Measurements from ENCODE around the gene PDXK. TPM values are rescaled to one million over a fixed set of nuclear protein-coding genes. Genes with fewer than 3 reads are reported as not detected.

PDXK gene
- total and polyA plus RNA-seq, 2 of the 13 experiments (the other 11 are each of a cell fraction or from before 2014, with no cell fraction given), result 114 to 184 TPM

GRCh38 chr21:43719748-43720538 is 1.0 kb downstream of the PDXK start (continued):
- TF ChIP-seq ZNF614 (CRISPR knock-in tag; IDR thresholded peaks at IDR 0.05; ENCODE audit: borderline replicate concordance), result no peak
- no peak for TF ChIP-seq KAT2B (IDR thresholded peaks at IDR 0.05; ENCODE audit: borderline replicate concordance, low read depth, low read length)
- no peak for TF ChIP-seq ZNF331 (CRISPR knock-in tag; IDR thresholded peaks at IDR 0.05)
- TF ChIP-seq NFKB2 (CRISPR knock-in tag; IDR thresholded peaks at IDR 0.05; ENCODE audit: borderline replicate concordance), result 0 out of 2 replicates have a peak, but pooled peaks have one; percentile 19
- no peak for TF ChIP-seq DPF2 (CRISPR knock-in tag; IDR thresholded peaks at IDR 0.05; ENCODE audit: borderline replicate concordance, low read depth)
- peak; percentile 10; the same call in 1 of the 2 replicates for TF ChIP-seq ZNF788 (CRISPR knock-in tag; IDR thresholded peaks at IDR 0.05; ENCODE audit: borderline replicate concordance)
- no peak for TF ChIP-seq ZNF709 (CRISPR knock-in tag; IDR thresholded peaks at IDR 0.05)
- TF ChIP-seq RNF2 (conservative IDR thresholded peaks at IDR 0.05; ENCODE audit: low read depth), result no peak
- TF ChIP-seq ZNF576 (CRISPR knock-in tag; IDR thresholded peaks at IDR 0.05), result no peak
- TF ChIP-seq ZSCAN31 (CRISPR knock-in tag; IDR thresholded peaks at IDR 0.05; ENCODE audit: low read depth), result 0 out of 2 replicates have a peak, but pooled peaks have one; percentile 33
- no peak for TF ChIP-seq DDIT3 (CRISPR knock-in tag; IDR thresholded peaks at IDR 0.05)
- TF ChIP-seq ZNF362 (CRISPR knock-in tag; IDR thresholded peaks at IDR 0.05; ENCODE audit: borderline replicate concordance), result 0 out of 2 replicates have a peak, but pooled peaks have one; percentile 12
- TF ChIP-seq FUBP1 (CRISPR knock-in tag; IDR thresholded peaks at IDR 0.05; ENCODE audit: borderline replicate concordance), result no peak
- TF ChIP-seq ZNF564 (CRISPR knock-in tag; IDR thresholded peaks at IDR 0.05), result no peak; the same call in 1 of the 2 replicates
- TF ChIP-seq POLR2AphosphoS2 (IDR thresholded peaks at IDR 0.05; ENCODE audit: low read depth, low read length), result no peak
- no peak for TF ChIP-seq ARID5B (CRISPR knock-in tag; IDR thresholded peaks at IDR 0.05)
- TF ChIP-seq SIN3A (IDR thresholded peaks at IDR 0.05; ENCODE audit: borderline replicate concordance, low read depth, low read length), result no peak
- no peak for TF ChIP-seq KDM5A (IDR thresholded peaks at IDR 0.05; ENCODE audit: borderline replicate concordance, low read length)
- no peak for TF ChIP-seq KAT8 (CRISPR knock-in tag; IDR thresholded peaks at IDR 0.05)
- TF ChIP-seq ELK4 (CRISPR knock-in tag; IDR thresholded peaks at IDR 0.05; ENCODE audit: borderline replicate concordance), result no peak

All from HepG2 (cell line).